PFSK-1 (cell line): ENCODE data around the gene FAM124A.

Experiments
- FOXP2 ChIP-seq: optimal IDR thresholded peaks from 2 replicates; pipeline ENCODE3; 2011; ENCODE audit warnings: borderline replicate concordance, control low read depth, inconsistent platforms; ENCODE audit not compliant: insufficient read depth; ENCODE audit errors: extremely low read length, extremely low read depth
- POLR2AphosphoS5 ChIP-seq: IDR thresholded peaks from 2 replicates; pipeline ENCODE4 v1.6.1; 2012; ENCODE audit warnings: low read depth, mild to moderate bottlenecking, control low read depth, low read length, moderate library complexity
- REST ChIP-seq, 2 experiments: IDR thresholded peaks; 2 replicates each; pipeline versions ENCODE4 v1.6.1 to v1.8.0; 2011 to 2012; ENCODE audit warnings: low read depth in 2 of 2, low read length in 2 of 2, control low read depth in 1 of 2, inconsistent platforms in 1 of 2, mild to moderate bottlenecking in 1 of 2, moderate library complexity in 1 of 2; ENCODE audit not compliant: insufficient read depth in 1 of 2
- SIN3A ChIP-seq: IDR thresholded peaks from 2 replicates; pipeline ENCODE4 v1.6.1; 2012; ENCODE audit warnings: mild to moderate bottlenecking, low read length, moderate library complexity, borderline replicate concordance; ENCODE audit not compliant: insufficient read depth
- TAF1 ChIP-seq: IDR thresholded peaks from 2 replicates; pipeline ENCODE4 v1.6.1; 2012; ENCODE audit warnings: low read length, control low read depth, borderline replicate concordance; ENCODE audit not compliant: insufficient read depth

The FAM124A gene

GRCh38 chr13:51317262-51317661 is 95.1 kb downstream of the FAM124A start:
- no peak for TF ChIP-seq FOXP2
- TF ChIP-seq POLR2AphosphoS5 = no peak
- no peak for TF ChIP-seq SIN3A
- no peak for TF ChIP-seq REST (IDR thresholded peaks at IDR 0.05; ENCODE audit: insufficient read depth in 1 of 2, low read depth in 2 of 2, low read length in 2 of 2)
- no peak for TF ChIP-seq TAF1

- TF ChIP-seq TAF1 = no peak
- TF ChIP-seq FOXP2 = no peak
- TF ChIP-seq REST (IDR thresholded peaks at IDR 0.05; ENCODE audit: insufficient read depth in 1 of 2, low read depth in 2 of 2, low read length in 2 of 2) = no peak
- no peak for TF ChIP-seq SIN3A
- TF ChIP-seq POLR2AphosphoS5 = no peak
Measured at GRCh38 chr13:51318015-51318414, 95.8 kb downstream of the FAM124A start.

GRCh38 chr13:51318876-51319275 is 96.7 kb downstream of the FAM124A start:
- no peak for TF ChIP-seq FOXP2
- no peak for TF ChIP-seq SIN3A

- TF ChIP-seq FOXP2 (no peak), REST (IDR thresholded peaks at IDR 0.05; ENCODE audit: insufficient read depth in 1 of 2, low read depth in 2 of 2, low read length in 2 of 2) (no peak), TAF1 (no peak), SIN3A (no peak), POLR2AphosphoS5 (no peak)
Measured at GRCh38 chr13:51321836-51322235, 99.6 kb downstream of the FAM124A start.

- TF ChIP-seq POLR2AphosphoS5 = no peak
- TF ChIP-seq SIN3A = no peak
- TF ChIP-seq FOXP2 = no peak
- TF ChIP-seq TAF1 = no peak
- TF ChIP-seq REST (IDR thresholded peaks at IDR 0.05; ENCODE audit: insufficient read depth in 1 of 2, low read depth in 2 of 2, low read length in 2 of 2) = no peak
Measured at GRCh38 chr13:51322826-51323225, 100.6 kb downstream of the FAM124A start.
